GM23248 (cell line): ENCODE measurements around the gene CBFA2T2.

Experiments
- EZH2 ChIP-seq: fragments of 200-600 bp; sonication (generic); IDR thresholded peaks from 2 replicates; pipeline ENCODE4 v1.6.1; 2018; ENCODE audit warnings: antibody characterized with exemption, mild to moderate bottlenecking; ENCODE audit not compliant: insufficient read depth, poor library complexity, severe bottlenecking
- EZH2phosphoT487 ChIP-seq: fragments of 200-600 bp; sonication (generic); IDR thresholded peaks from 2 replicates; pipeline ENCODE4 v1.6.1; 2018; ENCODE audit warnings: antibody characterized with exemption, moderate library complexity, mild to moderate bottlenecking, low read depth; ENCODE audit not compliant: insufficient read depth

- TF ChIP-seq EZH2, result no peak
- no peak for TF ChIP-seq EZH2phosphoT487
These were observed 14.9 kb upstream of the CBFA2T2 start for GRCh38 chr20:33474963-33475362.
